Measurements from ENCODE around the gene PTPN21.

GRCh38 chr14:88519907-88520306 lies 34.9 kb downstream of the PTPN21 start:
- TF ChIP-seq CTCF (IDR thresholded peaks at IDR 0.05) (no peak), POLR2A (IDR thresholded peaks at IDR 0.05; ENCODE audit: low read depth) (no peak), EP300 (IDR thresholded peaks at IDR 0.05) (no peak), POLR2AphosphoS5 (IDR thresholded peaks at IDR 0.05) (no peak)

Measured in esophagus muscularis mucosa (tissue), 4 donors.